Subcutaneous adipose tissue (tissue), 4 donors: ENCODE measurements around the gene VEGFB. TPM values are rescaled to one million over a fixed set of nuclear protein-coding genes. Genes with fewer than 3 reads are reported as not detected.

Source experiments
- total RNA-seq, 4 donors: library from RNA; depleted of rRNA; stranded (reverse); fragments of >200 nt; gene quantifications; one replicate each; pipeline ENCODE4 v1.1.0, GENCODE V29; 2016
- TF ChIP-seq, protein P1 (sequence below): fragments of 450-650 bp; IDR thresholded peaks from one replicate; pipeline ENCODE4 v1.5.1; 2016; ENCODE audit warnings: low read depth, mild to moderate bottlenecking, control low read depth, antibody characterized with exemption, moderate library complexity

The VEGFB gene
- total RNA-seq, 4 donors from 2014 or later: 122 to 332 (median 231) TPM

GRCh38 chr11:64261556-64262080 lies 27.2 kb downstream of the VEGFB start:
- TF ChIP-seq, protein P1, sequence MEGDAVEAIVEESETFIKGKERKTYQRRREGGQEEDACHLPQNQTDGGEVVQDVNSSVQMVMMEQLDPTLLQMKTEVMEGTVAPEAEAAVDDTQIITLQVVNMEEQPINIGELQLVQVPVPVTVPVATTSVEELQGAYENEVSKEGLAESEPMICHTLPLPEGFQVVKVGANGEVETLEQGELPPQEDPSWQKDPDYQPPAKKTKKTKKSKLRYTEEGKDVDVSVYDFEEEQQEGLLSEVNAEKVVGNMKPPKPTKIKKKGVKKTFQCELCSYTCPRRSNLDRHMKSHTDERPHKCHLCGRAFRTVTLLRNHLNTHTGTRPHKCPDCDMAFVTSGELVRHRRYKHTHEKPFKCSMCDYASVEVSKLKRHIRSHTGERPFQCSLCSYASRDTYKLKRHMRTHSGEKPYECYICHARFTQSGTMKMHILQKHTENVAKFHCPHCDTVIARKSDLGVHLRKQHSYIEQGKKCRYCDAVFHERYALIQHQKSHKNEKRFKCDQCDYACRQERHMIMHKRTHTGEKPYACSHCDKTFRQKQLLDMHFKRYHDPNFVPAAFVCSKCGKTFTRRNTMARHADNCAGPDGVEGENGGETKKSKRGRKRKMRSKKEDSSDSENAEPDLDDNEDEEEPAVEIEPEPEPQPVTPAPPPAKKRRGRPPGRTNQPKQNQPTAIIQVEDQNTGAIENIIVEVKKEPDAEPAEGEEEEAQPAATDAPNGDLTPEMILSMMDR: no peak

GRCh38 chr11:64262271-64263002 lies 28.1 kb downstream of the VEGFB start:
- TF ChIP-seq, protein P1: no peak

DNA sequence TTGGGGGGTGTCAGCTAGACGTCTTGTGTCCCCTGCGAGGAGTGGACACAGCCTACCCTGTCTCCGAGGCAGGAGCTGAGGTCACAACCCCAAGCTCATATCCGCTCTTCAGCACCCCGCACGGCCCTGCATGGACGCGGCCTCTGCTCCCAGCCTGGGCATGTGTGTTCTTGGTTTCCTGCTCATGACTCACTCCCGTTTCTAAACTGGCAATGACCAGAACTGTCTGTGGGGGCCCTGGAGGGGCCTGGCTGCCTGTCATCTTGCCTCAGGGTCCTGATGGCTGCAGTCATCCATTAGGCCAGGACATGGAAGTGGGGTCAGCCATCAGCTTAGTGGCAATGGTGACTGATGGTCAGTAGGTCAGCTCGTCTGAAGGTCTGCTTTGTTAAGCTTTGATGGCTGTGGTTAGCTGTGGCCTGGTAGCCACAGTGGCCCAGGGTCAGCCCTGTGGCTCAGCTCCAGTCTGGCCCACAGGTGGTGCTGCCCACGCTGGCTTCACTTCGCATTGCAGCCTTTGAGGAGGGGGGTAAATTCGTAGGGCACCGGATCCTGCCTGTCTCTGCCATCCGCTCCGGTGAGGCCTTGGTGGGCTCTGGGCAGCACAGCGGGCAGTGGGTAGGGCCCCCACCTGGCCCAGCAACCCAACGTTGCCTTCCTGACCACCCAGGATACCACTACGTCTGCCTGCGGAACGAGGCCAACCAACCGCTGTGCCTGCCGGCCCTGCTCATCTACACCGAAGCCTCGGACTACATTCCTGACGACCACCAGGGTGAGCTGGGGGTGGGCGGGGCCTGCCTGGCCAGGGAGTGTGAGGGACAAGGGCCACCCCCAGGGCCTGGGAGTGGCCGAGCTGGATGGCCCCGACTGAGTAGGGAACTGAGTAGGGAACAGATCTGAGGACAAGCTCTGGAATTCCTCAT lies 28.9 kb downstream of the VEGFB start:
- TF ChIP-seq, protein P1: no peak

- TF ChIP-seq, protein P1: no peak
These were observed 29.5 kb downstream of the VEGFB start for GRCh38 chr11:64263947-64264317.

DNA sequence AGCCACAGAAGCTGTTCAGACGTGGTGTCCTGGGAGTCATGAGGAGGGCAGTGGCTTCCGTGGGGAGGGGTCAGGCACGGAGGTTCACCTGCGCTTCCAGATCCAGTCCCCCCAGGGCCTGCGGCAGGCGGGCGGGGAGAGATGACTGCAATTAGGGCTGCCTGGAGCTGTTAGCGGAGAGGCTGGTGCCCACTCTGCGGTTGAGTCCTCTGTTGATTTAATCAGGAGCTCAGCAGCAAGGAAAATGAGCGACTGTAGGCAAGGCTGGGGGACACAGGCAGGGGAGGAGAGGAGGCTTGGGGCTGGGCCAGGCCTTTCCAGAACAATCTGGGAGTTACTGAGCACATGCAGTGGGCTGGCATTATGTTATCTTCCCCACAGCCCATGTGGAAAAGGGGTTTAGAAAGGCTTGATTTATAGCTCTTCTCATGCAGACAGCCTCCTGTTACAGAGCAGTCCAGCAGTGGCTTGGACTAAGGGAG lies 30.0 kb downstream of the VEGFB start:
- TF ChIP-seq, protein P1: no peak

DNA sequence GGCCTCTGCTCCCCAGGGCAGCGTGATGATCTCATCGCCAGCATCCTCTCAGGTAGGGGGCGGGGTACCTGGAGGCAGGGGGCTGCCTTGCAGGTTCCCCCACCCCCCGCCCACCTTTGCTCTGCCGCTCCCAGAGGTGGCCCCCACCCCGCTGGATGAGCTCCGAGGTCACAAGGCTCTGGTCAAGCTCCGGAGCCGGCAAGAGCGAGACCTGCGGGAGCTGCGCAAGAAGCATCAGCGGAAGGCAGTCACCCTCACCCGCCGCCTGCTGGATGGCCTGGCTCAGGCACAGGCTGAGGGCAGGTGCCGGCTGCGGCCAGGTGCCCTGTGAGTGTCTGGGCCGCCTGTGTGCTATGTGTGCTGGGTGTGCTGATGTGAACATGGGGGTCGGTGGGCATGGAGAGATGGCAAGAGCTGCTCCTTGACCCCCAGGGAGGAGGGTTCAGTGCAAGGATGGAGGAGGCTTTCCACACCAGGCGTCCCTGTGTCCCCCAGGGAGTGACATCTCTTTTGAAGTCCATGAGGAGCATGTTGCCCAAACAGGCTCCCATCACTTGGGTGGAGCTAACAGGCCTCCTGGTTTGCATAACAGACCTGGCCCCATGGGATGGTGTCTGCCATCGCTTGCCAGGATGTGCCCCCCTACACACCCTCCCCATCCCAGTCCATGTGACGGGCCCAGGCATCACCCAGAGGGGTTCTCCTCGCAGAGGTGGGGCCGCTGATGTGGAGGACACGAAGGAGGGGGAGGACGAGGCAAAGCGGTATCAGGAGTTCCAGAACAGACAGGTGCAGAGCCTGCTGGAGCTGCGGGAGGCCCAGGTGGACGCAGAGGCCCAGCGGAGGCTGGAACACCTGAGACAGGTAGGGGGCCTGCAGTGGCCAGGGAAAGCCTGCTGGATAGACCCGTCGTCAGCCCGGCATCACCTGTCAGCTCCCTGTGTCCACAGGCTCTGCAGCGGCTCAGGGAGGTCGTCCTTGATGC lies 31.1 kb downstream of the VEGFB start:
- TF ChIP-seq, protein P1: no peak
